ENCODE data around the gene TNPO3. TPM values are rescaled to one million over a fixed set of nuclear protein-coding genes. Genes with fewer than 3 reads are reported as not detected.

Gene TNPO3
- polyA plus RNA-seq, 1 experiment = 49.5 TPM

DNA sequence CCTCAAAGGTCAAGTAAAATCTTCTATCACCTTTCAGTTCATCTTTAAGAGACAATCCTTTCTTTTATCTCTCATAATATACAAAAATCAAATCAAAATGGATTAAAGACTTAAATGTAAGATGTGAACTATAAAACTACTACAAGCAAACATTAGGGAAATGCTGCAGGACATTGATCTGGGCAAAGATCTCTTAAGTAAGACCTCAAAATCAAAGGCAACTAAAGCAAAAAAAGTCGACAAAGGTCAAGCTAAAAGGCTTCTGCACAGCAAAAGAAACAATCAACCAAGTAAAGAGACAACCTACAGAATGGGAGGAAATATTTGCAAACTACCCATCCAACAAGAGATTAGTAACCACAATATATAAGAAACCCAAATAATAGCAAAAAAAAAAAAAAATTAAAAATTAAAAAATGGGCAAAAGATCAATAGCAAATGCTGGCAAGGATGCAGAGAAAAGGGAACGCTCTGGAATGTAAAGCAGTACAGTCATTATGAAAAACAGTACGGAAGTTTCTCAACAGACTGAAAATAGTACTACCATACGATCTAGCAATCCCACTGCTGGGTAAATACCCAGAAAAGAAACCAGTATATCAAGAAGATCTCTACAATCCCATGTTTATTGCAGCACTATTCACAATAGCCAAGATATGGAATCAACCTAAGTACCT lies 41.7 kb downstream of the TNPO3 start:
- ChIA-PET POLR2A (no interaction called here), CTCF (no interaction called here)
- no peak for DNase-seq (ENCODE audit: low read depth, low spot score)

GRCh38 chr7:129012641-129013040 lies 42.3 kb downstream of the TNPO3 start:
- POLR2A ChIA-PET = no interaction called here
- TF ChIP-seq CTCF (IDR thresholded peaks at IDR 0.05; ENCODE audit: low read depth, low read length) = no peak
- Histone ChIP-seq H3K9me3 (ENCODE audit: control insufficient read depth, insufficient read depth, low read length) (no peaks in the 10 kb centered on the region), H3K27me3 (ENCODE audit: control insufficient read depth, insufficient read depth, low read length) (no peaks in the 10 kb centered on the region), H3K27ac (ENCODE audit: low read depth, low read length) (no peak overlapping the region), H3K4me3 (ENCODE audit: low read depth, low read length) (no peak overlapping the region)
- CTCF ChIA-PET = no interaction called here
- no peak for DNase-seq (ENCODE audit: low read depth, low spot score)

More for the DNA sequence above, 41.7 kb downstream of the TNPO3 start:
- Histone ChIP-seq H3K4me3 (ENCODE audit: low read depth, low read length) (no peak overlapping the region), H3K27me3 (ENCODE audit: control insufficient read depth, insufficient read depth, low read length) (no peaks in the 10 kb centered on the region), H3K27ac (ENCODE audit: low read depth, low read length) (no peak overlapping the region), H3K9me3 (ENCODE audit: control insufficient read depth, insufficient read depth, low read length) (no peaks in the 10 kb centered on the region)
- TF ChIP-seq CTCF (IDR thresholded peaks at IDR 0.05; ENCODE audit: low read depth, low read length) = no peak

DNA sequence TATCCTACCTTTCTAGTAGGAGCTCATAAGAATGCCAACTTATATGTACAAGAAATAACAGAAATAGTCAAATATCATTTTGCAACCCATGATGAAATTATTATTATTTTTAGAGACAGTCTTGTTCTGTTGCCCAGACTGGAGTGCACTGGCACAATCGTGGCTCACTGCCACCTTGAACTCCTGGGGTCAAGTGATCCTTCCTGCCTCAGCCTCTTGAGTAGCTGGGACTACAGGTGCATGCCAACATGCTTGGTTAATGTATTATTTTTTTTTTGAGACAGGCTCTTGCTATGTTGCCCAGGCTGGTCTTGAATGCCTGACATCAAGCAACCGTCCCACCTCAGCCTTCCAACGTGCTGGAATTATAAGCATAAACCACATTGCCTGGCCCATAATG lies 44.8 kb downstream of the TNPO3 start:
- ChIA-PET POLR2A (no interaction called here), CTCF (interaction anchor here (1.2 to 1.8 kb wide), 2 partner anchors 51 to 81 kb away, joined by 3 to 9 read pairs; no protein-coding TSS in a partner anchor)
- no peak overlapping the region for H3K27ac ChIP-seq (ENCODE audit: low read depth, low read length)
- no peak for TF ChIP-seq CTCF (IDR thresholded peaks at IDR 0.05; ENCODE audit: low read depth, low read length)
- no peaks in the 10 kb centered on the region for H3K27me3 ChIP-seq (ENCODE audit: control insufficient read depth, insufficient read depth, low read length)
- no peak for DNase-seq (ENCODE audit: low read depth, low spot score)
- no peak overlapping the region for H3K4me3 ChIP-seq (ENCODE audit: low read depth, low read length)
- no peaks in the 10 kb centered on the region for H3K9me3 ChIP-seq (ENCODE audit: control insufficient read depth, insufficient read depth, low read length)

DNA sequence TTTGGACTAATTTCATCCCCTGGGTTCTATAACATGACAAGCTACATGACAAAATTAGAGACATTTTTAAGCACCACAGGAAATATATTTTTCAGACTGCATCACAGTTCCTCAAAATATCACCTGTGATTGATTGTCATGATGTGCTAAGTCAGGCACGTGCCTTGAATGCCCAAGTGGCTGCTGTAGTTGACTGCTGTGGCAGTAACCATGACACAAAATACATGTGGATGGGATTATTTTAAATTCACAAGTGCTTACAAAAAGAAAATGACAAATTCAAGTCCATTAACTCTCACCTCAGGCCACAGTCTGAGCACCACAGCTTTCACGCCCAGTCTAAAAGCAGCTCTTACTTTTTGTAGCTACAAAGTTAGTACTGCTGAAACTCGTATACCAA lies 45.5 kb downstream of the TNPO3 start:
- CTCF ChIA-PET = interaction anchor here (1.2 to 1.8 kb wide), 2 partner anchors 51 to 82 kb away, joined by 3 to 9 read pairs; no protein-coding TSS in a partner anchor
- TF ChIP-seq CTCF (IDR thresholded peaks at IDR 0.05; ENCODE audit: low read depth, low read length) = no peak
- Histone ChIP-seq H3K27me3 (ENCODE audit: control insufficient read depth, insufficient read depth, low read length) (no peaks in the 10 kb centered on the region), H3K27ac (ENCODE audit: low read depth, low read length) (no peak overlapping the region), H3K9me3 (ENCODE audit: control insufficient read depth, insufficient read depth, low read length) (no peaks in the 10 kb centered on the region), H3K4me3 (ENCODE audit: low read depth, low read length) (no peak overlapping the region)
- POLR2A ChIA-PET = no interaction called here
- no peak for DNase-seq (ENCODE audit: low read depth, low spot score)

- H3K4me3 ChIP-seq (ENCODE audit: low read depth, low read length) = no peak overlapping the region
- H3K27me3 ChIP-seq (ENCODE audit: control insufficient read depth, insufficient read depth, low read length) = no peaks in the 10 kb centered on the region
- ChIA-PET POLR2A (no interaction called here), CTCF (interaction anchor here (0.7 to 1.2 kb wide), 2 partner anchors 41 to 50 kb away, joined by 3 read pairs; no protein-coding TSS in a partner anchor)
- H3K27ac ChIP-seq (ENCODE audit: low read depth, low read length) = no peak overlapping the region
- DNase-seq (ENCODE audit: low read depth, low spot score) = no peak
- TF ChIP-seq CTCF (IDR thresholded peaks at IDR 0.05; ENCODE audit: low read depth, low read length) = no peak
- no peaks in the 10 kb centered on the region for H3K9me3 ChIP-seq (ENCODE audit: control insufficient read depth, insufficient read depth, low read length)
Observed at GRCh38 chr7:129008645-129009414, 46.1 kb downstream of the TNPO3 start.
